GM13976 (cell line): Measurements from ENCODE around the gene EPN2.

Source experiments
- DNase-seq: peaks from one replicate; pipeline ENCODE4 v3.0.0; 2012; ENCODE audit warnings: low spot score
- in situ Hi-C: fragments of 300-500 bp; cut with MboI; formaldehyde crosslinking; loops from one replicate; pipeline ENCODE4 v1.12.0; 2022; ENCODE audit warnings: low sequenced_read_pairs, mixed read lengths, inconsistent platforms; ENCODE audit not compliant: unreplicated experiment
- TF ChIP-seq, protein P1 (sequence below): IDR thresholded peaks from 2 replicates; pipeline ENCODE4 v1.5.1; 2012; ENCODE audit warnings: borderline replicate concordance, mild to moderate bottlenecking; ENCODE audit not compliant: insufficient read depth; ENCODE audit errors: extremely low read depth, missing control alignments, control extremely low read depth

The EPN2 gene

DNA sequence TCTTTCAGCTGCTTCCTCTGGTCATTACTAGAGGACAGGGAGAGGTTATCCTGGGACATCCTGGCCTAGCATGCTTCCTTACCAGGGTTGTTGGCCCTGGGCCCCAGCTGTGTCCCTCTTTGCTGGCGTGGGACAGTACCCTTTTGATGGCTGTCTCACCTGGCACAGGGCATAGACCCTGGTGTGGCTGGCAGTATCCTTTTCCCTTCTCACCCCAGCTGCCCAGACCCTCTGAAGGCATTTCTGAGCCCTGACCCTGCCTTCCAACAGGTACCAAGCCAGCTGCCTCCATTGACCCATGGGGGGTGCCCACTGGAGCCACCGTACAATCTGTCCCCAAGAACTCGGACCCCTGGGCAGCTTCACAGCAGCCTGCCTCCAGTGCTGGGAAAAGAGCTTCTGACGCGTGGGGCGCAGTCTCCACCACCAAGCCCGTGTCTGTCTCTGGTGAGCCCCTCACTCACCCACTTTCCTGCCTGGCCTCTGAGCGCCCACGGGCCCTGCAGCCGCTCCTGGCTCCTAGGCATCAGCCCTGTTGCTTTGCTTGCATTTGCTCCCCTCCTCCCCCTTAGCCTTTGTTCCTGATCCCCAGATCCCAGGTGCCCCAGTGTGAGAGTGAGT, 91.4 kb downstream of the EPN2 start:
- TF ChIP-seq, protein P1, sequence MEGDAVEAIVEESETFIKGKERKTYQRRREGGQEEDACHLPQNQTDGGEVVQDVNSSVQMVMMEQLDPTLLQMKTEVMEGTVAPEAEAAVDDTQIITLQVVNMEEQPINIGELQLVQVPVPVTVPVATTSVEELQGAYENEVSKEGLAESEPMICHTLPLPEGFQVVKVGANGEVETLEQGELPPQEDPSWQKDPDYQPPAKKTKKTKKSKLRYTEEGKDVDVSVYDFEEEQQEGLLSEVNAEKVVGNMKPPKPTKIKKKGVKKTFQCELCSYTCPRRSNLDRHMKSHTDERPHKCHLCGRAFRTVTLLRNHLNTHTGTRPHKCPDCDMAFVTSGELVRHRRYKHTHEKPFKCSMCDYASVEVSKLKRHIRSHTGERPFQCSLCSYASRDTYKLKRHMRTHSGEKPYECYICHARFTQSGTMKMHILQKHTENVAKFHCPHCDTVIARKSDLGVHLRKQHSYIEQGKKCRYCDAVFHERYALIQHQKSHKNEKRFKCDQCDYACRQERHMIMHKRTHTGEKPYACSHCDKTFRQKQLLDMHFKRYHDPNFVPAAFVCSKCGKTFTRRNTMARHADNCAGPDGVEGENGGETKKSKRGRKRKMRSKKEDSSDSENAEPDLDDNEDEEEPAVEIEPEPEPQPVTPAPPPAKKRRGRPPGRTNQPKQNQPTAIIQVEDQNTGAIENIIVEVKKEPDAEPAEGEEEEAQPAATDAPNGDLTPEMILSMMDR = no peak
- no peak for DNase-seq
- in situ Hi-C loops = no loop called here

GRCh38 chr17:19329136-19329535, 92.0 kb downstream of the EPN2 start:
- DNase-seq = no peak
- in situ Hi-C loops = no loop called here

GRCh38 chr17:19329839-19330238, 92.7 kb downstream of the EPN2 start:
- TF ChIP-seq, protein P1 = no peak
- in situ Hi-C loops = no loop called here
- no peak for DNase-seq

More at GRCh38 chr17:19329136-19329535, 92.0 kb downstream of the EPN2 start:
- TF ChIP-seq, protein P1 = no peak

DNA sequence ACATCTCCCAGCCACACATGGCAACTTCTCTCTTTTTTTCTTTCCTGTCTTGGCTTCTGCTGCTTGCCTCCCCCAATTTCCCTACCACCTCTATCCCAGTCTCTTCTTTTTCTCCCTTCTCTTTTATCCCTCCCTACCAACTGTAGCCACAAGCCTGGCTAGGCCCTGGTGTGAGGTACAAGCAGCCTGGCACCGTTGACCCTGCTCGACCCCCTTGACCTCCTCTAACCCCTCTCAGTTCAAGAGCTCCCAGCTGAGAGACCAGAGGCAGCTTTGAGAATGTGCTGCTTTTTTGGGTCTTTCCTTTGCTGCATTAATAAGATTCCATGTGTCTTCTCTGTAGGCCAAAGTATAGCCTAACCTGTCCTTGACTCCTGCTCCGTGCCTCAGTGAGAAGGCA, 93.1 kb downstream of the EPN2 start:
- DNase-seq = no peak
- in situ Hi-C loops = no loop called here

GRCh38 chr17:19331134-19331533, 94.0 kb downstream of the EPN2 start:
- DNase-seq = no peak
- TF ChIP-seq, protein P1 = no peak
- in situ Hi-C loops = no loop called here

More for the DNA sequence above, 93.1 kb downstream of the EPN2 start:
- TF ChIP-seq, protein P1 = no peak

- DNase-seq = no peak
- in situ Hi-C loops = no loop called here
- TF ChIP-seq, protein P1 = no peak
Measured at GRCh38 chr17:19331543-19332245, 94.5 kb downstream of the EPN2 start.
